HG02571 (cell line): Measurements from ENCODE around the gene BHLHA15.

Experiments used
- ATAC-seq: cut with Tn5 transposase; IDR thresholded peaks from one replicate; pipeline ENCODE4 v1.9.1; 2021; ENCODE audit warnings: mild to moderate bottlenecking, moderate library complexity; ENCODE audit not compliant: unreplicated experiment

BHLHA15 gene

DNA sequence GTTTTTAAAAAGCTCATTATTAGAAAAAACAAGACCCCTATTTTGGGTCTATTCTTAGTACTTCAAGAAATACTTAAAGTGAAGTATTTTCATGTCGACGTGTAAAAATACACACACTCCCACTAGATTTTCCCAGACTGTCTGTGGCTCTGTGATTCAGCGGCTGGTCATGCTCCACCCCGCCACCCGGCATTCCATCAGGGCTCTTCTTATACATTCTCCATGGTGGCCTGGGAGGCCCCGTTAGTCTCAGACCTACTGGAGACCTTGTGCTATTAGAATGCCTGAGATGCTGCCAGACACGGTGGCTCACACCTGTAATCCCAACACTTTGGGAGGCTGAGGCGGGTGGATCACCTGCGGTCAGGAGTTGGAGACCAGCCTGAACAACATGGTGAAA is 27.7 kb downstream of the BHLHA15 start:
- ATAC-seq = no peak

DNA sequence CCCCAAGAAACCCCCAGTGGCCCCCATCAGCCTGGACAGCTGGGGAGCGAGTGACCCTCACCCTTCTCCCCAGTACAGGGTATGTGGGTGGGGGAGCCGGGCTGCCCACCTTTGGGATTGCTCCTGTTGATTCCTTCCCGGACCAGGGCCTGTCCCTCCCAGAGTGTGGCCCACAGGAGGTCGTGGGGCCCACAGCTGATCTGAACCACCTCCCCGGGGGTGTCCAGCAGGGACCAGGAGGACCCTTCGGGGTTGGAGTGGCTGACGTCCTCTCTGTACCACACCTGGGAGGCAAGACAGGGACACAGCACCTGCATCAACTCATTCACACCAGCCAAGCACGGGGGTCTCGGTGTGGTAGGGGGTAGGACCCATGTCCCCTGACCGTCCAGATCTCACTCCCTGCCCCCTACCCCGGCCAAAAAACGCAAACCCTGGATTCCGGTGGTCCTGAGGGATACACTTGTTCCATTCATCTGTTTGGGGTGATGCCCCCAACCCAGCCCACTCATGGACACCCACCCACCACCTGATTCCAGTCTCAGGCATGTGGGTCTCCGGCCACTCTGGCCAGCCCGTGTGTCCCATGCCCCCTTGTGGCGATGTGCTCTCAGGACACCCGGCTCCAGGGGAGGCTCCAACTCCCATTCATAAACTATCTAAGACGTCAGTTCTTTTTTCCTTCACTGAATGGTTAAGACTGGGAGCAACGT is 29.9 kb downstream of the BHLHA15 start:
- no peak for ATAC-seq

DNA sequence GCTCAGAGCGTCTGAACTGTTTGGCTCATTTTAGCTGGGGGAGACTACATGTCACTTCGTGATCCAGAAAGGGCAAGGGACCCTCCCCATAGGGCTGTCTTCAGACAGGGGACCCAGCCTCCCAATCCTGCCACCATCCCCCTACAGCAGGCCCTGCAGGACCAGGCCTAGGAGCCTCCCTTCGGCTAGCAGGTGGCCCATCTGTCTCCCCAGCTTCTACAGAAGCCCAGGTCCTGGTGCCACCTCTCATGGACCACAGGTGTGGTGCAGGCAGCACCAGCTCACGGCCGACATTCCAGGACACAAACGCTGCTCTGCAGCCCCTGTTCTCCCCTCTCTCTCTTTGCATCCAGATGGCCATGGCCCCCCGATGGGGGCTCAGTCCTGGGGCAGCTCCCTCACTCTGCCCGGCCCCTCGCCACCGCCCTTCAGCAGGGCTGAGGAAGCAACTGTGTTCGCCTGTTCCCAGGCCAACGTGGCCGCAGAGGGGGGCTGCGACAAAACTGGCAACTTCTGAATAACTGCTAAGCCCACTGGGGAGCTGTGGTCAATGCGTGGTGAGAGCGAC is 30.5 kb downstream of the BHLHA15 start:
- ATAC-seq = no peak

GRCh38 chr7:98242342-98242741 is 31.1 kb downstream of the BHLHA15 start:
- ATAC-seq = no peak

GRCh38 chr7:98242934-98243333 is 31.7 kb downstream of the BHLHA15 start:
- ATAC-seq = no peak

- ATAC-seq = no peak
Measured at GRCh38 chr7:98244871-98245270, 33.6 kb downstream of the BHLHA15 start.

DNA sequence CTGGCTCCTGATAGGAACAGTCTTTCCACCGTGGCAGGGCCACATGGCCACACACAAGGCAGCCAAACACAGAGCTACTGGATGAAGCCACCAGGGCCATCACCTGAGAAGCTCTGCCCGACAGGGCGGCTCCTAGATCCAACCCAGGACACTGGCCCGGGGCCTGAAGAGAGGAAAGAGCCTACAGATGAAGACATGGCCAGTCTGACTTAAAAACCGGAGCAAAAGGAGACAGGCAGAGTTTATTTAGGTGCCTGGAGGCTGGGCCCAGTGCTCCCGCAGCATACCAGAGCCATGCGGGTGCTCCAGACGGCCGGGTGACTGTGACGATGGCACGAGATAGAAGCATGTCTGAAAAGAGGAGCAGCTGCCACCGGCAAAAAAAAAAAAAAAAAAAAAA is 36.9 kb downstream of the BHLHA15 start:
- ATAC-seq = no peak

- no peak for ATAC-seq
Measured at GRCh38 chr7:98249106-98249505, 37.9 kb downstream of the BHLHA15 start.

GRCh38 chr7:98250789-98251188 is 39.5 kb downstream of the BHLHA15 start:
- ATAC-seq = no peak

- ATAC-seq = peak; percentile 22
Measured at GRCh38 chr7:98251231-98251600, 40.0 kb downstream of the BHLHA15 start.

DNA sequence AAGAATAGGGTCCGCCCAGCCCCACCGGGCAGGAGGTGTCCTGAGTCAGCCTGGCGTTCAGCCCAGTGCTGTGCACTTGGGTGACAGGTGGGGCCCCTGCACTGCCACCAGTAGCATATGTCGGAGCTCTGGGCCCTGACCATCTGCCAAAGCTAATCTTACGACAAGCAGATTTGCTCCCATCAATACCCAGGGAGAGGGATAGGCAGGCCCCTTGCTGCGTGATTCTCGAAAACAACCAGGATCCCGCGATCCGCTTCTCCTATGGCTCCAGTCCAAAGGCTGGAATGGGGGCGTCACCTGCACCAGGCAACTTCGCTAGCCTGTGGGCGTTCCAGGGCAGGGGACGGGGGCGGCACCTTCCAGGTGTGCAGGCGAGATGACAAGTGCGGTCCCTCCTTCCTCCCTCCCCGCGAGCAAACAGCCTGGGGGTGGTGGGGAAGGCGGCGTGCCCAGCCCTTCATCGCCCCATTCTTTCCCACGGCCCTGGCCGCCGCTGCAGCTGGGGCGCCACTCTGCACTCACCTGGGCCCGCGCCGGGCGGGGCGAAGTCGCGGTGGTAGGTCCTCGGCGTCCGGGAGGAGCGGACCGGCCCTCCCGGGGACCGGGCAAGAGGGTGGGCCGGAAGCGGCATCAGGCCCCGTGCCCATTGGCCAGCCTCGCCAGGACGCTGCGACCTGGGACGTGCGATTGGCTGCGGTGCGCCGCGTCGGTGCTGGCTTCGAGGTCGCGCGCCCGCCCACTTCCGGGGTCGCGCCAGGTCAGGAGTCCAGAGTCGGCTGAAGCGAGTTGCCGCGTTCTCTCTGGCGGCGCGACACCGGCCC is 40.6 kb downstream of the BHLHA15 start, which contains the start of gene TECPR1:
Gene TECPR1, minus strand, starts transcription at position 632 of the 824 bp plus-strand sequence. CDS start 6,086 bp downstream, outside the sequence.
- peak; percentile 97 for ATAC-seq

GRCh38 chr7:98252425-98253054 is 41.3 kb downstream of the BHLHA15 start:
- ATAC-seq = peak; percentile 18

DNA sequence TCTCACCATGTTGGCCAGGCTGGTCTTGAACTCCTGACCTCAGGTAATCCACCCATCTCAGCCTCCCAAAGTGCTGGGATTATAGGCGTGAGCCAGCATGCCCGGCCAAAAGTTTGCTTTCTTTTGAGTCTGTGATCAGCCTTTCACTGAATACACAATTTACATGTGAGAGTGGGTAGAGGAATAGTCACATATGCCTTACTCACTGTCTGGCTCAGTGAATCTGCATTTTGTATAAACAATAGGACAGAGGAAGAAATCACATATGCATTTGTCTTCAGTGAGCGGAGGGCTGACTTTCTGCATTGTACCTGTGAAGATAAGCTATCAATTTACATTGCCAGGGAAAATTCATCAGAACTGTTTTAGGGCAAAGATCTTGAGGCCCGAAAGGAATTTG is 43.3 kb downstream of the BHLHA15 start:
- ATAC-seq = no peak

DNA sequence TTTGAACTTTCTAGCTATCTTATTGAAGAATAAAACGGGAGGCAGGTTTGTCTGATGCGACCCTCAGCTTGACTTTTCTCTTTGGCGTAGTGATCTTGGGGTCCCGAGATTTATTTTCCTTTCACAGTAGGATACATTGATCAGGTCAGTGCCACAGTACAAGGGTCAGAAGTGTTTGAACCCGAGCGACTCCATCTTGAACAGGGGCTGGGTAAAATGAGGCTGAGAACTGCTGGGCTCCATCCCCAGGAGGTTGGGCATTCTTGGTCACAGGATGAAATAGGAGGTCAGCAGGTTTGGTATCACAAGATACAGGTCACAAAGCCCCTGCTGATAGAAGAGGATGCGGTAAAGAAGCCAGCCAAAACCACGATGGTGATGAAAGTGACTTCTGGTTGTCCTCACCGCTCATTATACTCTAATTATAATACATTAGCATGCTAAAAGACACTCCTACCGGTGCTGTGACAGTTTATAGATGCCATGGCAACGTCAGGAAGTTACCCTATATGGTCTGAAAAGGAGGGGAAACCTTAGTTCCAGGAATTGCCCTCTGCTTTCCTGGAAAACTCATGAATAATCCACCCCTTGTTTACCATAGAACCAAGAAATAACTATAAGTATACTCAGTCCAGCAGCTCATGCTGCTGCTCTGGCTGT is 43.8 kb downstream of the BHLHA15 start:
- ATAC-seq = no peak

- ATAC-seq = no peak
Measured at GRCh38 chr7:98256431-98256830, 45.2 kb downstream of the BHLHA15 start.

DNA sequence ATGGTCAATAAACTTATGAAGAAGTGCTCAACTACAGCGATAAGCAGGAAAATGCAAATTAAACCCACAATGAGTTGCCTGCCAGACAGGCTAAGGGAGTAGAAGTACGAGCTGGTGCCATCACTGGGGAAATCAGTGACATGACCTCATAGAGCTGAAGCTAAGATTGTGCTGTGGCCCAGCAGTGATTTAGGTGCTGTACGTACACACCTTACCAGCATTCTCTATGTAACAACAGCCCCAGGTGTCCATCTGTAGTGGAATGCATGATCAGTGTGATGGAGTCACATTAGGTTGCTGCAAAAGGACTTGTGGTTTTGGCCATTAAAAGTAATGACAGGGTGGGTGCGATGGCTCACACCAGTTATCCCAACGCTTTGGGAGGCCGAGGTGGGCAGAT is 46.5 kb downstream of the BHLHA15 start:
- no peak for ATAC-seq
